ENCODE measurements around the gene MALL.
"Not testable (repeated sequence)": the region's sequence is repeated elsewhere in the genome, so short reads cannot be mapped to it uniquely, and the experiment has no call there.

MALL gene

DNA sequence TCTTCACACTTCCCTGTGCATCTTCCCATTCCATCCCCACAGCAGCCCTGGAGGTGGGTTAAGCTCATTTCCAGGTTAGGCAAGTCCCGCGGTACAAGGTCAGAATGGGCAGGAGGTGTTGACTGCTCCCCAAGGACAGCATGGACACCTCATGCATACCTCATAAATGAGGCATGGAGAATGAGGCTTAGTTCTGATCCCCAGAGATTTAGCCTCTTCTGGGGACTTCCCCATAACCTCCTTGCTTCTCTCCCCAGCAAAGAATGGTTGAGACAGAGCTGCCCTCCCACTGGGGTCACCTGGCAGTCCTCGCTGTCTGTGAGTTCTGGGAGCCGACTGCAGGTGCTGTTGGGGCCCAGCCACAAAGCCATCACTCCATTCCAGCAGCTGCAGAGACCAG lies 68.4 kb downstream of the MALL start:
- H3K36me3 ChIP-seq (ENCODE audit: insufficient read depth, low read length); H3K4me3 ChIP-seq (ENCODE audit: low read length); H3K9me3 ChIP-seq (ENCODE audit: low read length); H3K4me1 ChIP-seq (ENCODE audit: insufficient read depth, low read length); H2AFZ ChIP-seq (ENCODE audit: low read depth, low read length); H3K27me3 ChIP-seq (ENCODE audit: insufficient read depth, low read length): not testable (repeated sequence)

DNA sequence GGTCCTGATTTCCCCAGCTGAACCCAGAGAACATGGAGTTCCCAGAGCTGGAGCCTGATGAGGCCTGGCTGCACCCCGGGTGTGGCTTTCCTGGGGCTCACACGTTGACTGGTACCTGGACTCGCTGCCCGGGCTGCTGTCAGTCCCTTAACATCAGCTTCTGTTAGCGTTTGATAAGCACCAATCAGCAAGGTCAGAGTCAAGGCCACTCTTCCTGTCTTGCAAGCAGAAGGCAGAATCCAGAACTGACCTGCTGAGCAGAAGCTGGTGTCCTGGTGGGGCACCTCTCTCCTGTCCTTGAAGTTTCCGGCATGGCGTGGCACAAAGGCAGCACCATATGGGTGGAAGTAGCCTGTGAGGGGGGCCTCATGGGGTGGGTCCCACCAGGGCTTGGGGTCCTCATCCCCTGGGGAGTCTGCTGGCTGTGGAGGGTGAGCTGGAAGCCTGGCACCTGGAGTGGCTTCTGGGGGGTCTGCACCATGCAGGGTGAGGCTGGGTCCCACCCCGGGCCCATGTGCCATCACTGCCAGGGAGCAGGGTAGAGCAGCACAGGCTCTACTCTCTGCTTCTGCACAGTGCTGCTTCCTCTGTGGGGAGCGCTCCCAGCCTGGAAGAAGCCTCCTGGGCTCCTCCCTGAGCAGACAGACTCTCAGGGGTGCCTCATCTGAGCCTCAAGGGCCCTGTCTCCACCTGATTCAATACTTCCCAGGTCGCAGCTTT lies 73.5 kb downstream of the MALL start:
- not testable (repeated sequence) for H3K9me3 ChIP-seq (ENCODE audit: low read length); H2AFZ ChIP-seq (ENCODE audit: low read depth, low read length); H3K27me3 ChIP-seq (ENCODE audit: insufficient read depth, low read length); H3K36me3 ChIP-seq (ENCODE audit: insufficient read depth, low read length); H3K4me1 ChIP-seq (ENCODE audit: insufficient read depth, low read length); H3K4me3 ChIP-seq (ENCODE audit: low read length)

DNA sequence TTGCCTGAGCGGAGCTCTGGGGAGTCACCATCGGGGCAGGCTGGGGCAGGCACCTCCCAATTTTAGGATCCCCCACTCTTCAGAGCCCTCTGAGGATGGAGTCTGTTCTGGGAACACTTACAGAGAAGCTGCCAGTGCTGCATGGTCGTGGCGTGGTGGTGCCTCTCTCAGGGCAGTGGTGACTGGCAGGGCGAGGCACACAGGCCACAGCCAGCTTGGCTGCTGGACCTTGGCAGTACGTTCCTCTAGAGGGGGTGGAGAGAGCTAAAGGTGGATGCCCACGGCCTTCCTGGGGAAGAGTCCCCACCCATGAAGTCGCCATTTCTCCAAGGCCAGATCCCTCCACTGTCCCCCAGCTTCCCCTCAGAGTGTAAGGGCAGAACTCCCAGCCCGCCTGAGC lies 78.3 kb downstream of the MALL start:
- H3K4me1 ChIP-seq (ENCODE audit: insufficient read depth, low read length); H3K9me3 ChIP-seq (ENCODE audit: low read length); H3K36me3 ChIP-seq (ENCODE audit: insufficient read depth, low read length); H3K27me3 ChIP-seq (ENCODE audit: insufficient read depth, low read length); H3K4me3 ChIP-seq (ENCODE audit: low read length); H2AFZ ChIP-seq (ENCODE audit: low read depth, low read length): not testable (repeated sequence)

DNA sequence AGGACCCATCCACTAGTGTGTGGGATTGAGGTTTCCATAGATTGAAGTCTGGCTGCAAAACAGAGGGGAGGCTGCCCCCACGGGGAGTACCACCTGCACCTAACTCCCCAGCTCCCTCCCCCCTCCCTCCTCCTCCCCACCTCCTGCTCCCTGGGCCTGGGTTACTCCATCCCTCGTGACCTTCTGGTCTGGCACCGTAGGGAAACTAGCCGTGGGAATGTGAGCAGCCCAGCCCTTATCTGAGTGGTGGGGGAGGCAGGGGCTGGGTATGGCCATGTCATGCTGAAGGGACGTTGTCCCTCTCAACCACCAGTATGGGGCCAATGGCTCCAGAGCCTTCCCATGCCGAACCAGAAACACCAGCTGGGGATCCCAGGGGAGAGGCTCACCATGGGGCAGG lies 80.2 kb downstream of the MALL start:
- H3K4me1 ChIP-seq (ENCODE audit: insufficient read depth, low read length); H3K27me3 ChIP-seq (ENCODE audit: insufficient read depth, low read length); H3K4me3 ChIP-seq (ENCODE audit: low read length); H3K9me3 ChIP-seq (ENCODE audit: low read length); H2AFZ ChIP-seq (ENCODE audit: low read depth, low read length); H3K36me3 ChIP-seq (ENCODE audit: insufficient read depth, low read length): not testable (repeated sequence)

DNA sequence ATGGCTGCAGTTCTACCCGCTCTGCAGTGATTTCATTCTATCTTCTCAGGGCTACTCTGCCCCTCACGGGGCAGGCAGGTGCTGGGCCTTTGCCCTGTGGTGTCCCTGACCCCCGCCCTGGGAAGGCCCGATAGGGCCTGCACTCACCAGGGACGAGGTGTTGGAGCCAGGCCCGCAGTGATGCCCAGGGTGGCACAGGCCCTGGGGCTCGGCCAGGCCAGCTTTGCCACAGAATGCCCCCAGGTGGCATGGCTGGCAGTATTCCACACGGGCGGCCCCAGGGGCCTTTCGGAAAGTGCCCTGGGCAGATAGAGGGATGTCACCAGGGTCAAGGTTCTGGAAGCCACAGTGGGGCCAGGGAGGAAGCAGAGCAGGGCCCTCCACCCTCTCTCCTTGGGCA lies 80.7 kb downstream of the MALL start:
- not testable (repeated sequence) for H2AFZ ChIP-seq (ENCODE audit: low read depth, low read length); H3K9me3 ChIP-seq (ENCODE audit: low read length); H3K4me3 ChIP-seq (ENCODE audit: low read length); H3K4me1 ChIP-seq (ENCODE audit: insufficient read depth, low read length); H3K36me3 ChIP-seq (ENCODE audit: insufficient read depth, low read length); H3K27me3 ChIP-seq (ENCODE audit: insufficient read depth, low read length)
